ENCODE data around the gene TRAPPC6A. TPM values are rescaled to one million over a fixed set of nuclear protein-coding genes. Genes with fewer than 3 reads are reported as not detected.

TRAPPC6A gene
- total and polyA plus RNA-seq, 9 of the 15 experiments (the other 6 are each of a cell fraction or from before 2014, with no cell fraction given), result 0.82 to 23.6 (median 11.6) TPM

- TF ChIP-seq MTA2 (IDR thresholded peaks at IDR 0.05; ENCODE audit: low read depth), result no peak
- no peak for TF ChIP-seq KLF16 (IDR thresholded peaks at IDR 0.05)
- TF ChIP-seq ZNF347 (CRISPR knock-in tag; IDR thresholded peaks at IDR 0.05; ENCODE audit: low read depth), result no peak
- TF ChIP-seq ZNF316 (IDR thresholded peaks at IDR 0.05), result peak; percentile 35; the same call in 1 of the 2 replicates
- TF ChIP-seq TFAP4 (CRISPR knock-in tag; IDR thresholded peaks at IDR 0.05; ENCODE audit: borderline replicate concordance), result no peak
- TF ChIP-seq THRA (IDR thresholded peaks at IDR 0.05), result no peak
- TF ChIP-seq SOX6 (IDR thresholded peaks at IDR 0.05), result no peak
- TF ChIP-seq XRCC5 (IDR thresholded peaks at IDR 0.05; ENCODE audit: low read depth, low read length), result no peak
- no peak for TF ChIP-seq HNRNPH1 (optimal IDR thresholded peaks at IDR 0.05; ENCODE audit: low read depth, low read length)
- TF ChIP-seq ZC3H4 (CRISPR knock-in tag; IDR thresholded peaks at IDR 0.05; ENCODE audit: borderline replicate concordance), result no peak
- no peak for TF ChIP-seq MIER1 (IDR thresholded peaks at IDR 0.05; ENCODE audit: low read depth)
- TF ChIP-seq MTF1 (CRISPR knock-in tag; IDR thresholded peaks at IDR 0.05; ENCODE audit: borderline replicate concordance), result no peak
- TF ChIP-seq ZNF143 (CRISPR knock-in tag; IDR thresholded peaks at IDR 0.05), result no peak
- TF ChIP-seq SUPT5H (IDR thresholded peaks at IDR 0.05), result no peak
- no peak for TF ChIP-seq ZBTB17 (CRISPR knock-in tag; IDR thresholded peaks at IDR 0.05)
- TF ChIP-seq NFIX (CRISPR knock-in tag; IDR thresholded peaks at IDR 0.05; ENCODE audit: low read depth), result no peak
- no peak for TF ChIP-seq FOXM1 (IDR thresholded peaks at IDR 0.05; ENCODE audit: low read depth)
- no peak for TF ChIP-seq FOXM1 (CRISPR knock-in tag; IDR thresholded peaks at IDR 0.05; ENCODE audit: low read depth)
- TF ChIP-seq U2AF1 (optimal IDR thresholded peaks at IDR 0.05; ENCODE audit: low read depth, low read length), result no peak
- TF ChIP-seq, protein P1, sequence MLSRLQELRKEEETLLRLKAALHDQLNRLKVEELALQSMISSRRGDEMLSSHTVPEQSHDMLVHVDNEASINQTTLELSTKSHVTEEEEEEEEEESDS (CRISPR knock-in tag; IDR thresholded peaks at IDR 0.05), result no peak
- TF ChIP-seq RCOR1 (IDR thresholded peaks at IDR 0.05; ENCODE audit: borderline replicate concordance in 1 of 2, low read depth in 2 of 2, low read length in 2 of 2), result no peak
- TF ChIP-seq DNMT1 (IDR thresholded peaks at IDR 0.05), result no peak
- TF ChIP-seq RBM17 (IDR thresholded peaks at IDR 0.05; ENCODE audit: borderline replicate concordance, low read depth, low read length), result no peak
- TF ChIP-seq ZFPM2 (CRISPR knock-in tag; IDR thresholded peaks at IDR 0.05), result no peak
- TF ChIP-seq HSF4 (CRISPR knock-in tag; IDR thresholded peaks at IDR 0.05; ENCODE audit: borderline replicate concordance), result no peak
- no peak for TF ChIP-seq NR2F6 (CRISPR knock-in tag; IDR thresholded peaks at IDR 0.05)
- TF ChIP-seq POLR2H (tag; IDR thresholded peaks at IDR 0.05; ENCODE audit: low read depth), result no peak
- no peak for TF ChIP-seq LCOR (CRISPR knock-in tag; IDR thresholded peaks at IDR 0.05)
- TF ChIP-seq ZSCAN29 (IDR thresholded peaks at IDR 0.05), result no peak
- no peak for TF ChIP-seq HLTF (IDR thresholded peaks at IDR 0.05)
- peak; percentile 61 for TF ChIP-seq POLR2G (IDR thresholded peaks at IDR 0.05; ENCODE audit: low read depth, low read length)
- TF ChIP-seq ARNT (IDR thresholded peaks at IDR 0.05), result no peak
These were observed 24.5 kb downstream of the TRAPPC6A start (continued) for GRCh38 chr19:45153339-45154063.

Measured in K562 (cell line).